Erythroblast (primary cell): ENCODE measurements around the gene GSTA5.
"Not testable (repeated sequence)": the region's sequence is repeated elsewhere in the genome, so short reads cannot be mapped to it uniquely, and the experiment has no call there.

Experiments
- GATA1 ChIP-seq: IDR thresholded peaks from 2 replicates; pipeline ENCODE4 v1.6.1; 2011; ENCODE audit warnings: low read depth, mild to moderate bottlenecking, control low read depth, low read length, moderate library complexity
- POLR2A ChIP-seq: IDR thresholded peaks from 2 replicates; pipeline ENCODE4 v1.6.1; 2011; ENCODE audit warnings: mild to moderate bottlenecking, low read length

DNA sequence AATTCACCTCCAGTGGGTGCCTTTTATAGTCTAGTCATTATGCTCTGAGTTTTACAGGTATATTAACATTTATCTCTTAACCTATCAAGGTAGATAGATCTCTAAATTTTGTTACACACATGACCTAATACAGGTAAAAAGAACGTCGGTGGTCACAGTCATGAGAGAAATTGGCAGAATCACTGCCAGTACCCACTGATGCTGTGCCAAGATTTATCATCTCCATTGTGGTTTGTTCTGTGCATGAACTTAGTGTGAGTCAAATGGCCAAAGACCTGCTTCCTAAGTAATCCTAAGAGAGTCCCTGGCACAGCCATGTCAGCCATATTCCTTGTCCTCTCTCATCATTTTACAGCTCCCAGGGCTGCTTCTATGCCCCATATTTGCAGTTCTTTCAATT is 46.2 kb downstream of the GSTA5 start:
- not testable (repeated sequence) for TF ChIP-seq POLR2A, GATA1
